ENCODE measurements around the gene DNASE1L2.

The DNASE1L2 gene

GRCh38 chr16:2223942-2224486 lies 12.2 kb upstream of the DNASE1L2 start (continued):
- TF ChIP-seq ZNF146 (tag by site-specific recombination; IDR thresholded peaks at IDR 0.05) (0 out of 2 replicates have a peak, but pooled peaks have one; percentile 1), CTCF (tag by site-specific recombination; IDR thresholded peaks at IDR 0.05) (peak; percentile 60; the same call in 1 of the 2 replicates), ZNF639 (tag by site-specific recombination; IDR thresholded peaks at IDR 0.05) (0 out of 2 replicates have a peak, but pooled peaks have one; percentile 4), ZNF529 (tag by site-specific recombination; IDR thresholded peaks at IDR 0.05; ENCODE audit: insufficient replicate concordance) (no peak), ZBTB17 (tag by site-specific recombination; IDR thresholded peaks at IDR 0.05) (peak; percentile 4; the same call in 1 of the 2 replicates), ZSCAN30 (tag by site-specific recombination; IDR thresholded peaks at IDR 0.05) (peak; percentile 49), ZIC2 (tag by site-specific recombination; IDR thresholded peaks at IDR 0.05) (no peak), ZNF350 (tag by site-specific recombination; IDR thresholded peaks at IDR 0.05) (no peak), KLF1 (tag by site-specific recombination; IDR thresholded peaks at IDR 0.05) (peak; percentile 12), PBX3 (CRISPR knock-in tag; IDR thresholded peaks at IDR 0.05) (no peak; the same call in 1 of the 2 replicates), PATZ1 (tag by site-specific recombination; IDR thresholded peaks at IDR 0.05) (peak; percentile 7; the same call in 1 of the 2 replicates), SP2 (tag by site-specific recombination; IDR thresholded peaks at IDR 0.05) (peak; percentile 66), SP3 (tag by site-specific recombination; IDR thresholded peaks at IDR 0.05) (peak; percentile 19; the same call in 1 of the 2 replicates), ZNF2 (tag by site-specific recombination; IDR thresholded peaks at IDR 0.05) (0 out of 2 replicates have a peak, but pooled peaks have one; percentile 5), ZNF266 (tag by site-specific recombination; IDR thresholded peaks at IDR 0.05; ENCODE audit: low read depth) (0 out of 2 replicates have a peak, but pooled peaks have one; percentile 1), ZNF121 (tag by site-specific recombination; IDR thresholded peaks at IDR 0.05) (peak; percentile 97), ZNF501 (tag by site-specific recombination; IDR thresholded peaks at IDR 0.05) (peak; percentile 52; the same call in 1 of the 2 replicates), BCL6B (tag by site-specific recombination; IDR thresholded peaks at IDR 0.05) (no peak), ZNF692 (tag by site-specific recombination; IDR thresholded peaks at IDR 0.05) (peak; percentile 41; the same call in 1 of the 2 replicates), SCRT1 (tag by site-specific recombination; IDR thresholded peaks at IDR 0.05; ENCODE audit: borderline replicate concordance) (peak; percentile 65; the same call in 1 of the 2 replicates)

Data from HEK293 (cell line).